CD14-positive monocyte (primary cell): Measurements from ENCODE around the gene AFDN. TPM values are rescaled to one million over a fixed set of nuclear protein-coding genes. Genes with fewer than 3 reads are reported as not detected.

Source experiments
- DNase-seq, 3 donors: peaks; one replicate each; pipeline ENCODE4 v3.0.0-alpha.2; 2011 to 2022
- H2AFZ ChIP-seq: 2 replicates; pipeline ENCODE4 v1.6.0; 2012; ENCODE audit warnings: mild to moderate bottlenecking, low read depth, low read length, inconsistent platforms; ENCODE audit not compliant: insufficient read depth, poor library complexity, severe bottlenecking
- H3K27ac ChIP-seq, 2 donors: 1 replicate in 1 of 2; 2 replicates in 1 of 2; pipeline ENCODE4 v1.5.1; 2012 to 2013; ENCODE audit warnings: low read length in 2 of 2, control low read depth in 1 of 2, inconsistent platforms in 1 of 2, low read depth in 1 of 2, mild to moderate bottlenecking in 1 of 2
- H3K27me3 ChIP-seq, 2 donors: one replicate each; pipeline versions ENCODE4 v1.6.0 to v1.6.1; 2011 to 2013; ENCODE audit warnings: low read length in 2 of 2; ENCODE audit not compliant: control insufficient read depth in 2 of 2, insufficient read depth in 2 of 2
- H3K36me3 ChIP-seq, 2 donors: replicated peaks in 1 of 2; 1 replicate in 1 of 2; 2 replicates in 1 of 2; pipeline versions ENCODE4 v1.5.1 to v1.6.1; 2012 to 2013; ENCODE audit warnings: low read length in 2 of 2, control low read depth in 1 of 2, inconsistent platforms in 1 of 2, mild to moderate bottlenecking in 1 of 2; ENCODE audit not compliant: insufficient read depth in 2 of 2, control insufficient read depth in 1 of 2
- H3K4me1 ChIP-seq, 2 donors: 1 replicate in 1 of 2; 2 replicates in 1 of 2; pipeline versions ENCODE4 v1.5.1 to v1.6.1; 2012 to 2013; ENCODE audit warnings: low read length in 2 of 2, control low read depth in 1 of 2, inconsistent platforms in 1 of 2, mild to moderate bottlenecking in 1 of 2, moderate library complexity in 1 of 2; ENCODE audit not compliant: insufficient read depth in 2 of 2, control insufficient read depth in 1 of 2
- H3K4me2 ChIP-seq: replicated peaks from 2 replicates; pipeline ENCODE3; 2012; ENCODE audit warnings: low read length, moderate library complexity, mild to moderate bottlenecking; ENCODE audit not compliant: poor library complexity, severe bottlenecking; ENCODE audit errors: extremely low read depth
- H3K4me3 ChIP-seq, 3 experiments: fragments of 200-600 bp in 1 of 3; sonication (generic) in 1 of 3; replicated peaks in 1 of 3; 1 replicate in 2 of 3; 2 replicates in 1 of 3; pipeline ENCODE4 v1.5.1; 2011 to 2013; ENCODE audit warnings: low read length in 3 of 3, mild to moderate bottlenecking in 3 of 3, control low read depth in 2 of 3, low read depth in 2 of 3, inconsistent platforms in 1 of 3, moderate library complexity in 1 of 3
- H3K79me2 ChIP-seq: 2 replicates; pipeline ENCODE4 v1.6.0; 2012; ENCODE audit warnings: mild to moderate bottlenecking, control low read depth, inconsistent platforms, low read length, moderate library complexity; ENCODE audit not compliant: insufficient read depth
- H3K9ac ChIP-seq: 2 replicates; pipeline ENCODE4 v1.6.0; 2017; ENCODE audit warnings: low read length, mild to moderate bottlenecking; ENCODE audit not compliant: insufficient read depth, poor library complexity, severe bottlenecking
- H3K9me3 ChIP-seq, 2 donors: replicated peaks in 1 of 2; 1 replicate in 1 of 2; 2 replicates in 1 of 2; pipeline versions ENCODE4 v1.5.1 to v1.6.1; 2012 to 2013; ENCODE audit warnings: low read length in 2 of 2, control low read depth in 1 of 2; ENCODE audit not compliant: control insufficient read depth in 1 of 2, insufficient read depth in 1 of 2
- H4K20me1 ChIP-seq: 2 replicates; pipeline ENCODE4 v1.6.0; 2012; ENCODE audit warnings: mild to moderate bottlenecking, low read length, control low read depth, moderate library complexity; ENCODE audit not compliant: insufficient read depth
- H3K27ac Mint-ChIP-seq, 7 donors: one replicate each; pipeline ENCODE4 v1.8.0; 2020; ENCODE audit warnings: mild to moderate bottlenecking in 7 of 7, mixed read lengths in 7 of 7, moderate library complexity in 6 of 7, inconsistent platforms in 2 of 7
- H3K27me3 Mint-ChIP-seq, 3 donors: one replicate each; pipeline ENCODE4 v1.8.0; 2021 to 2022; ENCODE audit warnings: low read depth in 3 of 3, mild to moderate bottlenecking in 3 of 3, mixed read lengths in 3 of 3, moderate library complexity in 3 of 3, inconsistent platforms in 1 of 3
- H3K36me3 Mint-ChIP-seq, 2 donors: one replicate each; pipeline ENCODE4 v1.8.0; 2020; ENCODE audit warnings: mixed read lengths in 2 of 2, inconsistent platforms in 1 of 2, mild to moderate bottlenecking in 1 of 2
- H3K4me1 Mint-ChIP-seq: one replicate; pipeline ENCODE4 v1.8.0; 2020; ENCODE audit warnings: mild to moderate bottlenecking, mixed read lengths
- H3K4me3 Mint-ChIP-seq, 2 donors: one replicate each; pipeline ENCODE4 v1.8.0; 2020; ENCODE audit warnings: mild to moderate bottlenecking in 2 of 2, mixed read lengths in 2 of 2, moderate library complexity in 1 of 2
- H3K9me3 Mint-ChIP-seq, 7 donors: one replicate each; pipeline ENCODE4 v1.8.0; 2020 to 2022; ENCODE audit warnings: mixed read lengths in 7 of 7, mild to moderate bottlenecking in 6 of 7, moderate library complexity in 6 of 7, inconsistent platforms in 2 of 7
- WGBS: methylation state at CpG from one replicate; pipeline ENCODE4 v1.1.5; 2013; ENCODE audit warnings: missing lambda C conversion rate; ENCODE audit not compliant: insufficient coverage; 5-methylcytosine and 5-hydroxymethylcytosine counted together
- intact Hi-C, 2 donors: fragments of 100-400 bp; cut with micrococcal nuclease; formaldehyde crosslinking; loops; one replicate each; pipeline versions ENCODE4 v1.15.0 to v1.15.1; 2023
- polyA plus RNA-seq, 3 donors: library from polyadenylated mRNA; depleted of rRNA in 1 of 3; unstranded in 2 of 3; stranded (reverse) in 1 of 3; fragments of 300-500 nt in 2 of 3; fragments of >200 nt in 1 of 3; fragmentation: Illumina TruSeq in 2 of 3; gene quantifications; 1 replicate in 2 of 3; 2 replicates in 1 of 3; pipeline ENCODE4 v1.2.3, GENCODE V29; 2012 to 2021
- TF ChIP-seq, protein P1 (sequence below): fragments of 200-600 bp; IDR thresholded peaks from one replicate; pipeline ENCODE4 v1.8.0; 2022; ENCODE audit warnings: antibody characterized with exemption, mild to moderate bottlenecking

Gene AFDN
- polyA plus RNA-seq, 3 donors = 0.03 to 1.5 TPM; not detected in 1

DNA sequence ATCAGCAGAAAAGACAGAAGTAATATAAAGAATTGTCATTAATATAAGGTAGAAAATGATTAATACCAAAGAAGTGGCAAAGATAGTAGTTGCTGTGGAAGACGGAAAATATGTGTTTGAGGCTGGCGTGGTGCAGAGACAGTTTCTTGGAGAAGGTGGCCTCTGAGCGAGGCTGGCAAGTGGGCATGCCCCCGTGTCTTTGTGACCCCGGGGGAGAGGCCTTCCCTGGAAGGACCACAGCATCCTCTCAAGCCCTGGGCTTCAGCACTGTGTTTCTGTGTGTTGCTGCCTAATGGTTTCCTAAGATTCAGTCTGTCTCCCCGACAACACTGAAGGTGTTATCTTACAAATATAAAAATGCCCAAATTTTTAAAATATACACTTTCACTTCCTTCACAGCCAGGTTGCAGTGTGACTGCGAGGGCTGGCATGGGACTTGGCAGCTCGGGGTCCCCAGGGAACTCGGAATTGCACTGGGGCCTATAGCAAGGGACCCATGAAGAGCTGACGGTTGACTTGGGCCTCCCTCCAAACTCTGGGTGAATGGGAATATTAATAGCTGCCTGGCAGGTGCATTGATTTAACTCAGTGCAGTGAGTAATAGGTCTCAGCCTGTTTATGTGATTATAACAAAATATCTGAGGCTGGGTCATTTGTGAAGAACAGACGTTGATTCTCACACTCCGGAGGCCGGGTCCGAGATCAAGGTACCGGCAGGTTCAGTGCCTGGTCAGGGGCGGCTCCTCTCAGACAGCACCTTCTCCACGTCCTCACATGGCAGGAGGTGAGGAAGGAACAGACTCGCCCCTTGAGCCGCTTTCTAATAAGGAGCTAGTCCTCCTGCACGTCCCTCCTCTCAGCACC is 47.4 kb upstream of the AFDN start:
- H3K27ac Mint-ChIP-seq = no peak overlapping the region
- intact Hi-C loops = no loop called here
- H3K79me2 ChIP-seq = no peaks in the 10 kb centered on the region
- H3K9ac ChIP-seq = no peak overlapping the region
- H3K4me1 Mint-ChIP-seq = no peaks in the 10 kb centered on the region
- 94% methylated on average over 10 of the region's 20 CpGs for WGBS
- no peak overlapping the region for H3K27ac ChIP-seq
- no peaks in the 10 kb centered on the region for H3K9me3 Mint-ChIP-seq
- TF ChIP-seq, protein P1, sequence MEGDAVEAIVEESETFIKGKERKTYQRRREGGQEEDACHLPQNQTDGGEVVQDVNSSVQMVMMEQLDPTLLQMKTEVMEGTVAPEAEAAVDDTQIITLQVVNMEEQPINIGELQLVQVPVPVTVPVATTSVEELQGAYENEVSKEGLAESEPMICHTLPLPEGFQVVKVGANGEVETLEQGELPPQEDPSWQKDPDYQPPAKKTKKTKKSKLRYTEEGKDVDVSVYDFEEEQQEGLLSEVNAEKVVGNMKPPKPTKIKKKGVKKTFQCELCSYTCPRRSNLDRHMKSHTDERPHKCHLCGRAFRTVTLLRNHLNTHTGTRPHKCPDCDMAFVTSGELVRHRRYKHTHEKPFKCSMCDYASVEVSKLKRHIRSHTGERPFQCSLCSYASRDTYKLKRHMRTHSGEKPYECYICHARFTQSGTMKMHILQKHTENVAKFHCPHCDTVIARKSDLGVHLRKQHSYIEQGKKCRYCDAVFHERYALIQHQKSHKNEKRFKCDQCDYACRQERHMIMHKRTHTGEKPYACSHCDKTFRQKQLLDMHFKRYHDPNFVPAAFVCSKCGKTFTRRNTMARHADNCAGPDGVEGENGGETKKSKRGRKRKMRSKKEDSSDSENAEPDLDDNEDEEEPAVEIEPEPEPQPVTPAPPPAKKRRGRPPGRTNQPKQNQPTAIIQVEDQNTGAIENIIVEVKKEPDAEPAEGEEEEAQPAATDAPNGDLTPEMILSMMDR = no peak
- DNase-seq = no peak
- H3K4me1 ChIP-seq = no peaks in the 10 kb centered on the region
- H2AFZ ChIP-seq = no peak overlapping the region
- H4K20me1 ChIP-seq = no peaks in the 10 kb centered on the region
- H3K4me3 Mint-ChIP-seq = no peak overlapping the region
- no peak overlapping the region for H3K4me2 ChIP-seq
- no peaks in the 10 kb centered on the region for H3K36me3 ChIP-seq
- no peak overlapping the region for H3K4me3 ChIP-seq
- peaks cover 6 to 12% (median 9%) of the 10 kb centered on the region in 3 donors for H3K27me3 Mint-ChIP-seq
- no peaks in the 10 kb centered on the region for H3K9me3 ChIP-seq
- no peaks in the 10 kb centered on the region for H3K36me3 Mint-ChIP-seq
- no peaks in the 10 kb centered on the region for H3K27me3 ChIP-seq

DNA sequence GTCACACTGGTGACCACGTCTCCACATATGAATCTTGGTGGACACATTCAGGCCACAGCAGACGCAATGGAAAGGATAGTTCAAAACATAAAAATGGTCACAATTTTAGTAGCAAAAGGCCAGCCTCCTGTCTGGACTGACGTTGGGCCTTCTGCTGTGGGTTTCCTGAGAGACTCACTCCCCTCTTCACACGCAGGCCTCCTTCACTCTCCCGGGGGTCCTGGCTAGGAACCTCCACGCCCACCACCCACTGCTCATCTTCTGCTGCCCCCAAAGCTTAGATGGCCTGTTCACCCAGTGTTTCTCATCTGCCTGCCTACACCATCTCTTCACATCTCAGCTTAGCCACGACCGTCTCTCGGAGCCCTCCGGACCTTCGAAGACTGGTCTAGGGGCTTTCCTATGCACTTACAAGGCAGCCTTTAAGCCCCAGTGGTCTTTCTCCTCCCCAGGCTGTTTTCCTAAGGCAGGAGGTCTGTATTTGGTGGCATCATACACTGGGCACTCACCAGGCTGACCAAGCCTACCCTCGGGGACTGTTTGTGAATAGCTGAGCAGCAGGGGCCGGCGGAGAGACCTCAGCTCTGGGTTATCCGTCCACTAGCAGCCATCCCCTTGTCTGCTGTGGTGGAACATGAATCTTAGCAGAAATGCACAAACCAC is 46.6 kb upstream of the AFDN start:
- Mint-ChIP-seq H3K9me3 (no peaks in the 10 kb centered on the region), H3K4me1 (no peaks in the 10 kb centered on the region), H3K27ac (no peak overlapping the region), H3K4me3 (no peak overlapping the region), H3K36me3 (no peaks in the 10 kb centered on the region), H3K27me3 (peaks cover 6 to 12% (median 11%) of the 10 kb centered on the region in 3 donors)
- Histone ChIP-seq H3K4me1 (no peaks in the 10 kb centered on the region), H3K9me3 (no peaks in the 10 kb centered on the region), H2AFZ (no peak overlapping the region), H3K9ac (no peak overlapping the region), H3K27ac (no peak overlapping the region), H3K79me2 (no peaks in the 10 kb centered on the region), H4K20me1 (no peaks in the 10 kb centered on the region), H3K36me3 (no peaks in the 10 kb centered on the region), H3K27me3 (no peaks in the 10 kb centered on the region), H3K4me2 (no peak overlapping the region), H3K4me3 (no peak overlapping the region)
- DNase-seq = no peak
- TF ChIP-seq, protein P1 = no peak
- intact Hi-C loops = no loop called here
- WGBS = 87% methylated on average over 6 of the region's 15 CpGs
